Measurements from ENCODE around the gene CLDN7.

CLDN7 gene

GRCh38 chr17:7262192-7262934 lies at the start of gene CLDN7:
Gene CLDN7, minus strand, starts transcription at chr17:7262478. Its CDS starts 435 bp downstream, at chr17:7262043.
- no peak for DNase-seq

GRCh38 chr17:7311110-7311705 lies 48.9 kb upstream of the CLDN7 start:
- no peak for DNase-seq

- no peak for DNase-seq
Measured at GRCh38 chr17:7309628-7310027, 47.4 kb upstream of the CLDN7 start.

GRCh38 chr17:7308625-7309433 lies 46.6 kb upstream of the CLDN7 start:
- DNase-seq, result peak; percentile 83

- peak; percentile 31 for DNase-seq
Measured at GRCh38 chr17:7307686-7308624, 45.7 kb upstream of the CLDN7 start.

GRCh38 chr17:7306911-7307685 lies 44.8 kb upstream of the CLDN7 start, which contains the start of gene EIF5A:
Gene EIF5A, plus strand, starts transcription at chr17:7307628. Its CDS starts 2,008 bp downstream, at chr17:7309636.
- peak; percentile 100 for DNase-seq

GRCh38 chr17:7304179-7304578 lies 41.9 kb upstream of the CLDN7 start:
- DNase-seq, result no peak

- peak; percentile 56 for DNase-seq
Measured at GRCh38 chr17:7296189-7296861, 34.0 kb upstream of the CLDN7 start.

GRCh38 chr17:7295230-7296180 lies 33.2 kb upstream of the CLDN7 start:
- DNase-seq, result no peak

- DNase-seq, result peak; percentile 55
Measured at GRCh38 chr17:7294614-7295153, 32.4 kb upstream of the CLDN7 start, which contains the start of gene YBX2. Gene YBX2, minus strand, starts transcription at chr17:7294639. Its CDS starts 139 bp downstream, at chr17:7294500.

- DNase-seq, result no peak
Measured at GRCh38 chr17:7293816-7294613, 31.7 kb upstream of the CLDN7 start.

- DNase-seq, result no peak
Measured at GRCh38 chr17:7293159-7293558, 30.9 kb upstream of the CLDN7 start.

- DNase-seq, result no peak
Measured at GRCh38 chr17:7292729-7293128, 30.5 kb upstream of the CLDN7 start.

- no peak for DNase-seq
Measured at GRCh38 chr17:7292194-7292593, 29.9 kb upstream of the CLDN7 start.

GRCh38 chr17:7290685-7291084 lies 28.4 kb upstream of the CLDN7 start:
- no peak for DNase-seq

GRCh38 chr17:7290166-7290565 lies 27.9 kb upstream of the CLDN7 start:
- DNase-seq, result no peak

- DNase-seq, result no peak
Measured at GRCh38 chr17:7289256-7290032, 27.2 kb upstream of the CLDN7 start.

- DNase-seq, result no peak
Measured at GRCh38 chr17:7285679-7286078, 23.4 kb upstream of the CLDN7 start.
